Effector memory CD8-positive, alpha-beta T cell (primary cell): ENCODE measurements around the gene SLFN13.
"Not testable (repeated sequence)": the region's sequence is repeated elsewhere in the genome, so short reads cannot be mapped to it uniquely, and the experiment has no call there.

ENCODE experiments used
- ATAC-seq: fragments of 150-1000 bp; cut with Tn5 transposase; replicated peaks from 2 replicates; pipeline ENCODE4 v1.10.0; 2021; ENCODE audit warnings: mild to moderate bottlenecking, moderate library complexity
- DNase-seq, 3 experiments: peaks; one replicate each; pipeline ENCODE4 v3.0.0; 2021
- H3K27ac Mint-ChIP-seq, 2 donors: one replicate each; pipeline ENCODE4 v1.8.0; 2022; ENCODE audit warnings: mild to moderate bottlenecking in 2 of 2, mixed read lengths in 2 of 2, moderate library complexity in 2 of 2
- H3K27me3 Mint-ChIP-seq, 2 donors: one replicate each; pipeline ENCODE4 v1.8.0; 2022; ENCODE audit warnings: mixed read lengths in 2 of 2
- H3K36me3 Mint-ChIP-seq: one replicate; pipeline ENCODE4 v1.8.0; 2022; ENCODE audit warnings: mild to moderate bottlenecking, moderate library complexity, mixed read lengths; ENCODE audit not compliant: insufficient read depth
- H3K4me1 Mint-ChIP-seq, 2 donors: one replicate each; pipeline ENCODE4 v1.8.0; 2022; ENCODE audit warnings: low read depth in 2 of 2, mixed read lengths in 2 of 2
- H3K4me3 Mint-ChIP-seq, 2 donors: one replicate each; pipeline ENCODE4 v1.8.0; 2022; ENCODE audit warnings: mild to moderate bottlenecking in 2 of 2, mixed read lengths in 2 of 2, moderate library complexity in 2 of 2
- H3K9me3 Mint-ChIP-seq, 2 donors: one replicate each; pipeline ENCODE4 v1.8.0; 2022; ENCODE audit warnings: mixed read lengths in 2 of 2

SLFN13 gene

DNA sequence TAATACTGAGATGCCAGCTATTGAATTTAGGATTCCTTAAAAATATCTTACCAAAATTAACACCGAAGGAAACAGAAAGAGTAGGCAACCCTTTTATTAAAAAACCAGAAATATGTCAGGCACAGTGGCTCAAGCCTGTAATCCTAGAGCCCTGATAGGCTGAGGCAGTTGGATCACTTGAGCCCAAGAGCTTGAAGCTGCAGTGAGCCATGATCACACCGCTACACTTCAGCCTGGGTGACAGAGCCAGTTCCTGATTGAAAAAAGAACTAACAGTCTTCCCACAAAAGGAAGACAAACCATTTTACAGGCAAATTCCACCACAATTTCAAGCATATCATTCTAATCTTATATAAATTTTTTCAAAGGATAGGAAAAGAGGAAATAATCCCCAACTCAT lies 31.9 kb downstream of the SLFN13 start:
- H3K36me3 Mint-ChIP-seq: no peaks in the 10 kb centered on the region
- no peak for DNase-seq
- peaks cover 1 to 4% of the 10 kb centered on the region in 2 donors for H3K4me1 Mint-ChIP-seq
- no peak for ATAC-seq
- H3K4me3 Mint-ChIP-seq: no peak overlapping the region
- H3K27me3 Mint-ChIP-seq: no peaks in the 10 kb centered on the region
- H3K27ac Mint-ChIP-seq: no peak overlapping the region
- no peaks in the 10 kb centered on the region for H3K9me3 Mint-ChIP-seq

DNA sequence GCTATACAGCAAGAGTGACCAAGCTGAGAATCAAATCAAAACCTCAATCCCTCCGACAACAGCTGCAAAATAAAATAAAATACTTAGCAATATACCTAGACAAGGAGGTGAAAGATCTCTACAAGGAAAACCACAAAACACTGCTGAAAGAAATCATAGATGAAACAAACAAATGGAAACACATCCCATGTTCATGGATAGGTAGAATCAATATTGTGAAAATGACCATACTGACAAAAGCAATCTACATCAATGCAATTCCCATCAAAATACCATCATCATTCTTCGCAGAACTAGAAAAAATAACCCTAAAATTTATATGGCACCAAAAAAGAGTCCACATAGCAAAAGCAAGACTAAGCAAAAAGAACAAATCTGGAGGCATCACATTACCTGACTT lies 33.9 kb downstream of the SLFN13 start:
- not testable (repeated sequence) for ATAC-seq, H3K4me3 Mint-ChIP-seq, DNase-seq, H3K27me3 Mint-ChIP-seq, H3K9me3 Mint-ChIP-seq, H3K4me1 Mint-ChIP-seq, H3K27ac Mint-ChIP-seq, H3K36me3 Mint-ChIP-seq

DNA sequence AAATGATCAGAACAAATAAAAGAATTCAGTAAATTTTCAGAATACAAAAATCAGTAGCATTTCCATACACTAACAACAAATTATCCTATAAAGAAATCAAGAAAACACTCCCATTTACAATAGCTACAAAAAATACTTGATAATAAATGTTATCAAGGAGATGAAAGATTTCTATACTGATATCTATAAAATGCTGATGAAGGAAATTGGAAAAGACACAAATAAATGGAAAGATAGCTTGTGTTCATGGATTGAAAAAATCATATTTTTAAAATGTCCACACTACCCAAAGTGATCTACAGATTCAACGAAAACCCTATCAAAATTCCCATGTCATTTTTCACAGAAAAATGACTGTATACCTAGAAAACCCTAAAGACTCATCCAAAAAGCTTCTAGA lies 34.3 kb downstream of the SLFN13 start:
- ATAC-seq: no peak
- Mint-ChIP-seq H3K27me3 (no peaks in the 10 kb centered on the region), H3K9me3 (no peaks in the 10 kb centered on the region), H3K4me1 (peaks cover 2 to 4% of the 10 kb centered on the region in 2 donors), H3K4me3 (no peak overlapping the region), H3K27ac (no peak overlapping the region), H3K36me3 (peaks cover 2% of the 10 kb centered on the region)
- no peak for DNase-seq

DNA sequence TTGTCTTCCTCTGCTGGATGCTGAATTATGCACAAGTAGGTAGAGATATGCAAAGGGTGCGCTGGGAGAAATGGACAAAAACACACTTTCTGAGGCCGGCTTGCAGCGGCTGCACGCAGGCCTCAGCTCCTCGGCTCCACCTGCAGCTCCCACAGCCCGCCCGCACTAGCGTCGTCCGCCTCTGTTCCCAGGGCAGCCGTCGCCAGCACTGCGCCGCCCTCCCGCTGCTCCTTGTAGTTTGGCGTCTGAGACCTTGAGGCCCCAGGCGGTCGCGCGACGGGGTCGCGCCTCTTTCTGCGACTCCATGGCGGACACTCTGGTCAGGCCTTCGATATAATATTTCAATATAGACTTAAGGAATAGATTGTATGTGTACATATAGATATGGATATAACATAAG lies 41.0 kb downstream of the SLFN13 start:
- Mint-ChIP-seq H3K27me3 (no peaks in the 10 kb centered on the region), H3K36me3 (peaks cover 3% of the 10 kb centered on the region), H3K9me3 (no peaks in the 10 kb centered on the region), H3K27ac (no peak overlapping the region), H3K4me3 (no peak overlapping the region), H3K4me1 (peaks cover 3 to 8% of the 10 kb centered on the region in 2 donors)
- ATAC-seq (no peak), DNase-seq (no peak)

DNA sequence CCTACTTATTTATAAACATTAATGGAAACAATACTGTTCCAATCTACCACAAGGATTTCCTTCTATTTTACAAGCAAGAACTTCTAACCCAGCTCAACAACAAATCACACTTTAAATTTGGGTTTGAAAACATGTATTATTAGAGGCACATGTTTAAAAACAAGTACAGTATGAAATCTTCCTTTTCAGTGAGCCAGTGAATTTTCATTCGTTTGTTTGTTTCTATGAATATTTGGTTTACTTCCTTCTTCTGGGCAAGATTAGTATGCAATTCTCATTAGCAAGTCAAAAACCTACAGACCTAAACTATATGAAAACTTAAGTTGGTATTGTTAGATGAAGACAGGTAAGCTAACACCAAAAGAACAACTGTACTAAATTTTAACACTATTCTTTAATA lies 42.0 kb downstream of the SLFN13 start:
- H3K4me3 Mint-ChIP-seq: no peak overlapping the region
- no peak overlapping the region for H3K27ac Mint-ChIP-seq
- H3K9me3 Mint-ChIP-seq: no peaks in the 10 kb centered on the region
- peaks cover 3 to 8% of the 10 kb centered on the region in 2 donors for H3K4me1 Mint-ChIP-seq
- DNase-seq: no peak
- H3K36me3 Mint-ChIP-seq: peaks cover 3% of the 10 kb centered on the region
- no peaks in the 10 kb centered on the region for H3K27me3 Mint-ChIP-seq
- no peak for ATAC-seq

DNA sequence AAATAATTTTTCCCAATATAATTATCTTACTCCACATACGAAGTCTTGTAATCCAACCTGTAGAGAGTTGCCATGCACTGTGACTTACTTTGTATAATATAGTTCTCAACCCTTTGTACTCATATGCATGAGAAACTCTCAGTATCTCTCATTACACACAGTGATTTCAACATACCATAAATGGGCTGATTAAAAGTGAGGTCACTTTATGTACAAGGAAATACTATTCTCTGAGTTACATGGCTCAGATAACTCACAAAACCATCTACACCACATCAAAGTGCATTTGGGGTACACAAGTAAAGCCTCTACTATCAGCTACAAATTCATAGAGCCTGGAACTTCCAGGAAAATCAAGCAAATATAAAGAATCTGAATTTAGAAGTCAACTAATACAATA lies 44.2 kb downstream of the SLFN13 start:
- Mint-ChIP-seq H3K27ac (no peak overlapping the region), H3K9me3 (no peaks in the 10 kb centered on the region), H3K27me3 (no peaks in the 10 kb centered on the region), H3K36me3 (peaks cover 2% of the 10 kb centered on the region), H3K4me1 (peaks cover 3 to 8% of the 10 kb centered on the region in 2 donors), H3K4me3 (no peak overlapping the region)
- DNase-seq (no peak), ATAC-seq (no peak)

DNA sequence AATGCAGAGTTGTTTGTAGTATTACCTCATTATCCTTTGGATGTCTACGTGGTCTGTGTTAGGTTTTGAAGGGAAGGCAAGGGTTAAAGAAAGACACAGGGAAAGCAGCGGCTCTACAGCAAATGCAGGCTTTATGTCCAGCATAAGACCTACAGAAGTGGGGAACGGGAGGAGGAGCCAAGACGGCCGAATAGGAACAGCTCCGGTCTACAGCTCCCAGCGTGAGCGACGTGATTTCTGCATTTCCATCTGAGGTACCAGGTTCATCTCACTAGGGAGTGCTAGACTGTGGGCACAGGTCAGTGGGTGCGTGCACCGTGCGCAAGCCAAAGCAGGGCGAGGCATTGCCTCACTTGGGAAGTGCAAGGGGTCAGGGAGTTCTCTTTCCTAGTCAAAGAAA lies 54.8 kb downstream of the SLFN13 start:
- H3K4me3 Mint-ChIP-seq, DNase-seq, H3K9me3 Mint-ChIP-seq, H3K4me1 Mint-ChIP-seq, H3K36me3 Mint-ChIP-seq, ATAC-seq, H3K27me3 Mint-ChIP-seq, H3K27ac Mint-ChIP-seq: not testable (repeated sequence)

DNA sequence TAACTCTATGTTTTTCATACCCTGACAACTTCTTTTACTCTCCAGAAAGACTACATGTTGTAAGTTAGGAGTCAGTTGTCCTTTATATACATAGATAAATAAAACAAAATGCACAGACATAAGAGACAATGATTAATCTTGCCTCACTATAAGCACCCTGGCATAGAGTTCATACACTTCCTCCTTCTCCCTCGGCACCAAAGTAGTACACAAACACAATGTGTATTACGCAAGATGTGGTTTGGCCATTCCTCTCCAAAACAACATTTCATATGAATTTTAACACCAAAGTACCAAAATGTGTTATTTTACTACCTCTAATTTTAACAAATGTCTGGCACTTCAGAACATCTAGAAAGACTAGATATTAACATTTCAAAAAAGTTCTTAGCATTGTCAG lies 57.9 kb downstream of the SLFN13 start:
- H3K36me3 Mint-ChIP-seq: no peaks in the 10 kb centered on the region
- DNase-seq: no peak
- H3K27me3 Mint-ChIP-seq: peaks cover 0 to 7% of the 10 kb centered on the region in 2 donors
- no peak for ATAC-seq
- H3K9me3 Mint-ChIP-seq: no peaks in the 10 kb centered on the region
- no peak overlapping the region for H3K27ac Mint-ChIP-seq
- H3K4me1 Mint-ChIP-seq: peaks cover 2 to 7% of the 10 kb centered on the region in 2 donors
- H3K4me3 Mint-ChIP-seq: no peak overlapping the region

DNA sequence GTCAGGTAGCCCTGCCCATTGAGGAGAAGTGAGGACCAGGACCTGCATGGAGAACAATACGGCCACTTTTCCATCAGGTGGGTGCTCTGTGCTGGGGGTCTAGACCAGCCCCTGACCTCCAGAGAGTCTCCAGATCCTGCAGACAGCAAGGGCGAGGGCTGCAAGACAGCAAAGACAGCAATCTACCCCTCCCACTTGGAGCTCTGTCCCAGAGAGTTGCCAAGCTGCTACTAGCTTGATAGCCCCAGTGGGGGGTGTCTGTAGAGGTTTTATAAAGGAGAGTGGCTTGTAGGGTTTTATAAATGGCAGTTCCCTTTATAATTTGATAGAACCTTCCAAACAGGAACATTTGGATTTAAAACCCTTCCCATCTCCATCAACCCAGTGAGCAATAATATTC lies 58.4 kb downstream of the SLFN13 start:
- no peak for ATAC-seq
- no peaks in the 10 kb centered on the region for H3K36me3 Mint-ChIP-seq
- H3K9me3 Mint-ChIP-seq: no peaks in the 10 kb centered on the region
- DNase-seq: no peak
- no peak overlapping the region for H3K4me3 Mint-ChIP-seq
- H3K27me3 Mint-ChIP-seq: peaks cover 0 to 7% of the 10 kb centered on the region in 2 donors
- H3K27ac Mint-ChIP-seq: no peak overlapping the region
- H3K4me1 Mint-ChIP-seq: peaks cover 2 to 7% of the 10 kb centered on the region in 2 donors

DNA sequence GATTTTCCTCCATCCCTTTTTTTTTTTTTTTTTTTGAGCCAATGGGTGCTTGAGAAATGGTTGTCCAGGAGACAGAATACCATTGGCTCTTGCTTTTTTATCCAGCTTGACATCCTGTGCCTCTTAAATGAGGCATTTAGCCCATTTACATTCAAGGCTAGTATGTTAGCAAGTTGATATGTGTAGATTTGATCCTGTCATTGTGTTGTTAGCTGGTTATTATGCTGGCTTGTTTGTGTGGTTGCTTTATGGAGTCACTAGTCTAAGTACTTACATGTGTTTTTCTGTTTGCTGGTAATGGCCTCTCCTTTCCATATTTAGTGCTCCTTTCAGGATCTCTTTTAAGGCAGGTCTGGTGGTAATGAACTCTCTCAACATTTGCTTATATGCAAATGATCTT lies 61.1 kb downstream of the SLFN13 start:
- H3K4me1 Mint-ChIP-seq: peaks cover 2 to 3% of the 10 kb centered on the region in 2 donors
- H3K36me3 Mint-ChIP-seq: no peaks in the 10 kb centered on the region
- H3K4me3 Mint-ChIP-seq: no peak overlapping the region
- no peaks in the 10 kb centered on the region for H3K9me3 Mint-ChIP-seq
- H3K27ac Mint-ChIP-seq: no peak overlapping the region
- no peak for ATAC-seq
- DNase-seq: no peak
- H3K27me3 Mint-ChIP-seq: peaks cover 0 to 7% of the 10 kb centered on the region in 2 donors
